Colon (tissue), 2 donors: Measurements from ENCODE around the gene SIRT4.
"Not testable (repeated sequence)": the region's sequence is repeated elsewhere in the genome, so short reads cannot be mapped to it uniquely, and the experiment has no call there.

Experiments used
- FAIRE-seq: peaks from 2 replicates; lab custom pipeline; 2012; peaks lifted over from hg19 to GRCh38; lab: Jason Lieb, UNC
- donor health status: control.
- donor health status: control.

Gene SIRT4

DNA sequence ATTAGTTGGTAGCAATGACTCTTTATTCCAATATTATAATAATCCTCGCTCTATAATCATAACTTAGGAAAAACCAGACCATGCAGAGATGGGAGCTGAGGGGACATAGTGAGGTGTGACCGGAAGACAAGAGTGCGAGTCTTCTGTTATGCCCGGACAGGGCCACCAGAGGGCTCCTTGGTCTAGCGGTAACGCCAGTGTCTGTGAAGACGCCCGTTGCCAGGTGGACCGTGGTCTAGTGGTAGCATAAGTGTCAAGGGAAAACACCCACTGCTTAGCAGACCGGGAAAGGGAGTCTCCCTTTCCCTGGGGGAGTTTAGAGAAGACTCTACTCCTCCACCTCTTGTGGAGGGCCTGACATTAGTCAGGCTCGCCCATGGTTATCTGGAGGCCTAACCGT, 33.3 kb downstream of the SIRT4 start:
- not testable (repeated sequence) for FAIRE-seq

- FAIRE-seq, result not testable (repeated sequence)
Observed at GRCh38 chr12:120336392-120336791, 34.3 kb downstream of the SIRT4 start.

DNA sequence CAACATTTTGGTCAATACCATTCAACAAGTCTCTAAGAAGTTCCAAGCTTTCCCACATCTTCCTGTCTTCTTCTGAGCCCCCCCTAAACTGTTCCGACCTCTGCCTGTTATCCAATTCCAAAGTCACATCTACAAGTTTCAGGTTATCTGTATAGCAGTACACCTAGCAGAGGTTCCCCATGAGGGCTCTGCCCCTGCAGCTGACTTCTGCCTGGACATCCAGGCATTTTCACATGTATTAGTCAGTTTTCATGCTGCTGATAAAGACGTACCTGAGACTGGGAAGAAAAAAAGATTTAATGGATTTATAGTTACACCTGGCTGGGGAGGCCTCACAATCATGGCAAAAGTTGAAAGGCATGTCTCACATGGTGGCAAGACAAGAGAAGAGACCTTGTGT, 35.6 kb downstream of the SIRT4 start:
- FAIRE-seq, result no peak

- no peak for FAIRE-seq
Observed at GRCh38 chr12:120339256-120339655, 37.1 kb downstream of the SIRT4 start.

GRCh38 chr12:120342175-120343038, 40.3 kb downstream of the SIRT4 start:
- FAIRE-seq, result no peak

DNA sequence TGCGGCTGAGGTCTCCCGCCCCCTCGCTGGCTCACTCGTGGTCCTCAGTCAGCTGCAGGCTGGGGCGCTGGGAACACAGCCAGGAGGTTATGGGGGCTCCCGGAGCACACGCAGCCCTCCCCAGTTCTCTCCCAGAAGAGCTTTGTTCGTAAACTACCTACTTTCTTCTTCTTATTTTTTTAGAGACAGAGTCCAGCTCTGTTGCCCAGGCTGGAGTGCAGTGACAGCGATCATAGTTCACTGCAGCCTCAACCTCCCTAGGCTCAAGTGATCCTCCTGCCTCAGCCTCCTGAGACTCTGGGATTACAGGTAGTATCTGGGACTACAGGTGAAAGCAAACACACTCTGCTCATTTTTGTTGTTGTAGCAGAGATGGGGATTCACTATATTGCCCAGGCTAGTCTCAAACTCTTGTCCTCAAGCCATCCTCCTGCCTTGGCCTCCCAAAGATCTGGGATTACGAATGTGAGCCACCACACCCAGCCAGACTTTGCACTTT, 41.0 kb downstream of the SIRT4 start:
- no peak for FAIRE-seq

GRCh38 chr12:120343692-120344091, 41.6 kb downstream of the SIRT4 start:
- FAIRE-seq, result no peak

- no peak for FAIRE-seq
Observed at GRCh38 chr12:120346031-120346430, 43.9 kb downstream of the SIRT4 start.

- FAIRE-seq, result no peak
Observed at GRCh38 chr12:120346681-120347080, 44.6 kb downstream of the SIRT4 start.

GRCh38 chr12:120347766-120348165, 45.6 kb downstream of the SIRT4 start:
- no peak for FAIRE-seq

- FAIRE-seq, result no peak
Observed at GRCh38 chr12:120350576-120351350, 48.6 kb downstream of the SIRT4 start.

DNA sequence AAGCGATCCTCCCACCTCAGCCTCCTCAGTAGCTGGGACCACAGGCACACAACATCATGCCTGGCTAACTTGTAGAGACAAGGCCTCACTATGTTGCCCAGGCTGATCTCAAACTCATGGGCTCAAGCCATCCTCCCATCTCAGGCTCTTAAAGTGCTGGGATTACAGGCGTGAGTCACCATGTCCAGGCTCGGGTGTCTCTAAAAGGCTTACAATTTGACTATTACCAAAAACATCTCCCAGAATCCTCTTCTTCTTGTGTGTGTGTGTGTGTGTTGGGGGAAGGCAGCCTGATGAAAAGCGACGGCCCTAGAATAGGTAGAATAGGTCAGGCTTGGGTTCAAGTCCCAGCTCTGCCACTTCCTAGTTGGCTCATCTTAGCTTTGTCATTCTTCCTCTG, 50.0 kb downstream of the SIRT4 start:
- FAIRE-seq, result no peak

- no peak for FAIRE-seq
Observed at GRCh38 chr12:120353136-120353535, 51.0 kb downstream of the SIRT4 start.

DNA sequence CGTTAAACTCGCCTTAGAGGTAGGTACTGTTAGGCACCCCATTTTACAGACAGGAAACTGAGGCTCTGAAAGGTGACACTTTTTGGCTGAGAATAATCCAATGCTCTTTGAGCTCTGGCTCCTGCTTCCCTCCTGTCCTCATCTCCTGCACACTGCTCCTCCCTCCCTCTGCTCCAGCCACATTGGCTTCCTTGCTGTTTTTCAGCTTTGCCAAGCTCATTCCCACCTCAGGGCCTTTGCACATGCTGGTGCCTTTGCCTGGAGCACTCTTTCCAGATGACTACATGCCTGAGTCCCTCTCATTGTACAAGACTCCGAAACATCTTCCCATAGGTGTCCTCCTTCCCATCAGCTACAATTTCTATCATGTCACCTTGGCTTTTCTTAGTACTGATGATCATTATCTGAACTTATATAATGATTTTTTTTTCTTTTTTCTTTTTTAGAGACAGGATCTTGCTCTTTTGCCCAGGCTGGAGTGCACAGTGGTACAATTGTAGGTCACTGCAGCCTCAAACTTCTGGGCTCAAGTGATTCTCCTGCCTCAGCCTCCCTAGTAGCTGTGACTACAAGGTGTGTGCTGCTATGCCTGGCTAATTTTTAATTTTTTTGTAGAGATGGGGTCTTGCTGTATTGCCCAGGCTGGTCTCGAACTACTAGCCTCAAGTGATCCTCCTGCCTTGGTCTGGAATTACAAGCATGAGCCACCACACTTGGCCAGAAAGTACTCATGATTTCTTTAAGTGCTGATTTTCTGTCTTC, 51.6 kb downstream of the SIRT4 start:
- FAIRE-seq, result no peak

DNA sequence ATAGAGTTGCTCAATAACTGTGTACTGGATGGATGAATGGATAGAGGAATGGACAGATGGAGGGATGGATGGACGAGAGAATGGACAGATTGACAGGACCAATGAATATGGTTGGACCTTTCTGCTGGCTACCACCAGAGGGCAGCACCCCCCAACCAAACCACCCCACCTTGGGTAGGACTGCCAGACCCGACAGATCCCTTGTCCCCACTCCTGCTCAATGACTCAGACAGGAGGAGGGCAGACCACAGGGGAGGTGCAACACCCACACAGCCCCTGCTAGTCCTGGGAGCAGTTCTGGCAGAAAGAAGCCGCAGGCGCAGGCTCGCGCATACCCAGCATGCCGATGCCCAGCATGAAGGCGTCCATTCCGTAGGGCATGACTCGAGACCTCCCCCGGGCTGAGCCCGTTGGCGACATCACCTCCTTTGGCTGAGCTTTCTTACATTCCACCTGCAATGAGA, 54.5 kb downstream of the SIRT4 start:
- FAIRE-seq, result no peak

GRCh38 chr12:120357104-120357503, 55.0 kb downstream of the SIRT4 start:
- FAIRE-seq, result no peak

GRCh38 chr12:120358412-120359100, 56.4 kb downstream of the SIRT4 start:
- no peak for FAIRE-seq

DNA sequence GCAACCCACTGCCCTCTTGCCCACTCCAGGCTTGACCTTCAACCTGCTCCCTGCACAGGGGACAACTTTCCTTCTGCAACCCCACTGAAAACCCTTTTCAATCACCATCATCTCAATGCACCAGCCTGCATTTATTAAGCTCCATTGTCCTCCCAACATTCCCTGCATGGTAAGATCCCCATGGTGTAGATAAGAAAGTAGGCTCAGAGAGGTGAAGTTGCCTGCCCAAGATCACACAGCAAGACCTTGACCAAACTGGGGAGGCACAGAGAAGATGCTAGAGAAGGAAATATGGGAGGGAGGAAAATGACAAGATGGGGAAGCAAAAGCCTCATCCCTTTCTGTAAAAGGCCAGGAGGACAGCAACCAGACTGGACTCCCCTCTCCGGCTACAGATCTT, 57.0 kb downstream of the SIRT4 start:
- no peak for FAIRE-seq

GRCh38 chr12:120361506-120362208, 59.5 kb downstream of the SIRT4 start:
- no peak for FAIRE-seq
